Ovary (tissue), 9 donors: ENCODE data around the gene TLE4. TPM values are rescaled to one million over a fixed set of nuclear protein-coding genes. Genes with fewer than 3 reads are reported as not detected.

Experiments used
- DNase-seq, 5 donors: peaks; one replicate each; pipeline ENCODE4 v3.0.0-alpha.2; 2019 to 2020
- H3K27ac ChIP-seq, 2 donors: fragments of 200-600 bp; one replicate each; pipeline versions ENCODE4 v1.5.1 to v1.8.0; 2019 to 2022
- H3K27me3 ChIP-seq: fragments of 200-600 bp; one replicate; pipeline ENCODE4 v1.8.0; 2022
- H3K36me3 ChIP-seq: fragments of 200-600 bp; sonication (generic); one replicate; pipeline ENCODE4 v1.5.1; 2019
- H3K4me1 ChIP-seq: one replicate; pipeline ENCODE4 v1.8.1; 2013; ENCODE audit warnings: mild to moderate bottlenecking, moderate library complexity; ENCODE audit not compliant: insufficient read depth
- H3K4me3 ChIP-seq: fragments of 200-600 bp; sonication (generic); one replicate; pipeline ENCODE4 v1.5.1; 2017
- H3K9me3 ChIP-seq, 2 donors: fragments of 200-600 bp in 1 of 2; sonication (generic) in 1 of 2; one replicate each; pipeline versions ENCODE4 v1.5.1 to v1.8.1; 2013 to 2019; ENCODE audit warnings: mild to moderate bottlenecking in 1 of 2, moderate library complexity in 1 of 2
- EP300 ChIP-seq: sonication (generic); formaldehyde crosslinking; IDR thresholded peaks from one replicate; pipeline ENCODE4 v1.6.1; 2017; ENCODE audit warnings: antibody characterized with exemption
- POLR2A ChIP-seq: fragments of 450-650 bp; IDR thresholded peaks from one replicate; pipeline ENCODE4 v1.6.1; 2017; ENCODE audit warnings: antibody characterized with exemption, mild to moderate bottlenecking, moderate library complexity
- WGBS, 3 donors: extraction: QIAGEN DNeasy Blood & Tissue Kit in 1 of 3; methylation state at CpG; one replicate each; pipeline versions ENCODE4 v1.1.5 to v1.1.7; 2013 to 2017; 5-methylcytosine and 5-hydroxymethylcytosine counted together
- intact Hi-C, 4 donors: fragments of 100-400 bp; cut with DNase I; formaldehyde crosslinking; loops; one replicate each; pipeline versions ENCODE4 v1.11.0 to v1.15.1; 2022 to 2023
- polyA plus RNA-seq, 2 donors: library from polyadenylated mRNA; stranded (reverse); fragments of 200-250 nt in 1 of 2; fragments of 350-450 nt in 1 of 2; fragmentation: Illumina TruSeq in 1 of 2; extraction: RNeasy Lipid Tissue Mini Kit (QIAGEN cat#74804) in 1 of 2; gene quantifications; one replicate each; pipeline ENCODE4 v1.2.3, GENCODE V29; 2013 to 2014
- total RNA-seq, 7 donors: library from RNA; depleted of rRNA in 2 of 7; stranded (reverse); fragments of >200 nt in 2 of 7; fragmentation: NEBNext Ultra II Directional in 3 of 7; extraction: Animal tissue kit (Norgen Biotek cat#: 25700) in 3 of 7; gene quantifications; one replicate each; pipeline versions ENCODE4 v1.1.0 to v1.2.4, GENCODE V29; 2016 to 2023
- TF ChIP-seq, protein P1 (sequence below), 3 donors: fragments of 450-650 bp in 2 of 3; fragments of 200-600 bp in 1 of 3; IDR thresholded peaks; one replicate each; pipeline versions ENCODE4 v1.5.1 to v1.8.0; 2016 to 2022; ENCODE audit warnings: antibody characterized with exemption in 3 of 3, mild to moderate bottlenecking in 1 of 3
- donor health status: DM: no; HTN: no; CAD: no; lungs with moderate emphysema.
- donor health status: DM: no; HTN: no; CAD: no.
- donor health status: Bipolar disorder and iron deficiency.
- donor health status: DM: yes; HTN: yes; CAD: no.
- donor health status: DM: no; HTN: no; CAD: no.
- donor health status: DM: yes; HTN: yes; CAD: no.

The TLE4 gene
- total and polyA plus RNA-seq, 9 donors: 34.6 to 67.5 (median 54.6) TPM

- TF ChIP-seq POLR2A (no peak), EP300 (no peak)
- TF ChIP-seq, protein P1, sequence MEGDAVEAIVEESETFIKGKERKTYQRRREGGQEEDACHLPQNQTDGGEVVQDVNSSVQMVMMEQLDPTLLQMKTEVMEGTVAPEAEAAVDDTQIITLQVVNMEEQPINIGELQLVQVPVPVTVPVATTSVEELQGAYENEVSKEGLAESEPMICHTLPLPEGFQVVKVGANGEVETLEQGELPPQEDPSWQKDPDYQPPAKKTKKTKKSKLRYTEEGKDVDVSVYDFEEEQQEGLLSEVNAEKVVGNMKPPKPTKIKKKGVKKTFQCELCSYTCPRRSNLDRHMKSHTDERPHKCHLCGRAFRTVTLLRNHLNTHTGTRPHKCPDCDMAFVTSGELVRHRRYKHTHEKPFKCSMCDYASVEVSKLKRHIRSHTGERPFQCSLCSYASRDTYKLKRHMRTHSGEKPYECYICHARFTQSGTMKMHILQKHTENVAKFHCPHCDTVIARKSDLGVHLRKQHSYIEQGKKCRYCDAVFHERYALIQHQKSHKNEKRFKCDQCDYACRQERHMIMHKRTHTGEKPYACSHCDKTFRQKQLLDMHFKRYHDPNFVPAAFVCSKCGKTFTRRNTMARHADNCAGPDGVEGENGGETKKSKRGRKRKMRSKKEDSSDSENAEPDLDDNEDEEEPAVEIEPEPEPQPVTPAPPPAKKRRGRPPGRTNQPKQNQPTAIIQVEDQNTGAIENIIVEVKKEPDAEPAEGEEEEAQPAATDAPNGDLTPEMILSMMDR (IDR thresholded peaks at IDR 0.05): no peak
- WGBS, 3 donors: 57 to 74% (median 70%) methylated on average over 8 of the region's 8 CpGs
- H3K36me3 ChIP-seq: no peaks in the 10 kb centered on the region
- H3K4me3 ChIP-seq: no peak overlapping the region
- DNase-seq: no peak
- H3K27ac ChIP-seq: no peak overlapping the region
- no peaks in the 10 kb centered on the region for H3K27me3 ChIP-seq
- H3K4me1 ChIP-seq: peaks cover 19% of the 10 kb centered on the region
- intact Hi-C loops: no loop called here
- H3K9me3 ChIP-seq: no peaks in the 10 kb centered on the region
These were observed 93.6 kb downstream of the TLE4 start for GRCh38 chr9:79665369-79665768.

DNA sequence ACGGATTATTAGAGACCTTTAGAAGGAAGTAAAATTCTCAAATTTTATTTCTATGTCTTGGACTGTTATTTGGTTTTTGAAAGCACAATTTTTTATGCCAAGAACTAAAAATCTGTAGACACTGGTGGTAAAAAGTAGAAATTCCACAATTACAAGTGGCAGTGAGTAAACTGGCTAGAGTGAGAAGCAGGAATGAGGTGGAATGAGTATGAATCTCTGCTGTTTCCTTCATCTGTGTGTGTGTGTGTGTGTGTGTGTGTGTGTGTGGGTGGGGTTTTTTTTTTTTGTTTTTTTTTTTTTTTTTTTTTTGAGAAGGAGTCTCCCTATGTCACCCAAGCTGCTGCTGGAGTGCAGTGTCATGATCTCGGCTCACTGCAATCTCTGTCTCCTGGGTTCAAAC lies 94.2 kb downstream of the TLE4 start:
- DNase-seq: no peak
- H3K27ac ChIP-seq: no peak overlapping the region
- WGBS, 3 donors: 82 to 93% (median 92%) methylated on average over 2 of the region's 2 CpGs
- H3K4me1 ChIP-seq: peaks cover 19% of the 10 kb centered on the region
- H3K4me3 ChIP-seq: no peak overlapping the region
- no peaks in the 10 kb centered on the region for H3K36me3 ChIP-seq
- H3K9me3 ChIP-seq: no peaks in the 10 kb centered on the region
- intact Hi-C loops: no loop called here
- H3K27me3 ChIP-seq: no peaks in the 10 kb centered on the region
- TF ChIP-seq, protein P1 (IDR thresholded peaks at IDR 0.05): no peak
- TF ChIP-seq POLR2A (no peak), EP300 (no peak)

DNA sequence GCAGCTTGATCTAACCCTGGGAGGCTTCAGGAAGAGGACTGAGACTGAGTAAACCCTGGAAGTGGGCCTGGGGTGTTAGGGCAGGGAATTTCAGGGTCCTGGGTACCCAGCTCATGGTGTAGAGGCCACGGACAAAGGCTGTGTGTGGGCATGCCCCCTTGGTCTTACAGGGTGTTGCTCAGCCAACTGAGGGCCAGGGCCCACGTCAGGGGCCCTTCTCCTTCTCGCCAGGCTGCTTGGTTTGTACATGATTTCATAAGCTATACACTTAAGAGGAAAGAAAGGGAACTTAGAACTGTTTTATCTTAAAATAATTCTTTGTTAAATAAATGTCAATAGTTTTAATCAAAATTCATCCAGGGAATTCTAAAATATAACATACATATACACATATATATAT lies 95.4 kb downstream of the TLE4 start:
- Histone ChIP-seq H3K36me3 (no peaks in the 10 kb centered on the region), H3K9me3 (no peaks in the 10 kb centered on the region), H3K27me3 (no peaks in the 10 kb centered on the region), H3K4me3 (no peak overlapping the region), H3K27ac (no peak overlapping the region), H3K4me1 (peaks cover 16% of the 10 kb centered on the region)
- intact Hi-C loops: no loop called here
- WGBS, 3 donors: 83 to 96% (median 88%) methylated on average over 3 of the region's 3 CpGs
- no peak for TF ChIP-seq POLR2A
- no peak for DNase-seq

DNA sequence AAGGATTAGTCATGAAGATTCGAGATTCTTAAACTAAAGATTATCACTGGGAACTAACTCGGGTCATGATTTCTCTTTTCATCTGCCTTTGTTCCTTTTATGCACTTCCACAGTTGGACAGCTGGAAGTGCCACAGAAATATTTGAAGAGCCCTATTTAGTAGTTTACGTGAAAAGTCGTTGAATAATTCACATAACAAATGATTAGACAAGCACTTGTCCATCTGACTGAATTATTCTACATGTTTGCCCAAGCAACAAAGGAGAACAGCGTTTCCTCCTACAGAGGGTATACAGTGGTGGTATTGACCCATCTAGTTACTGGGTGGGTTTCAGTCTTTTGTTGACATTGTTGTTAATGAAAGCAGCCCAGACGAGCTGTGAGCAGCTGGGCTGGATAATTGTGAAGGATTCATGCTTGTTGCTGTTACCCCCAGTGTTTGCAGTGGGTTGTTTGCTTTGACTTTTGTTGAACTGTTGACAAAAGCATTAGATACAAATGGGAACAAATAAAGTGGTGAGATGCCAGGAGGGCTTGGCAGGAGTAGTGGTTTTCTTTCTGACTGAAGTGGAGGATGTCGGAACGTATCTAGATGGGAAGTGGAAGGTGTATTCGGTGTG lies 96.2 kb downstream of the TLE4 start:
- H3K4me3 ChIP-seq: no peak overlapping the region
- WGBS, 3 donors: 13 to 34% (median 18%) methylated on average over 9 of the region's 9 CpGs
- no peaks in the 10 kb centered on the region for H3K27me3 ChIP-seq
- TF ChIP-seq EP300: no peak
- TF ChIP-seq, protein P1 (IDR thresholded peaks at IDR 0.05): no peak
- TF ChIP-seq POLR2A: no peak
- DNase-seq: no peak
- H3K27ac ChIP-seq: no peak overlapping the region
- no peaks in the 10 kb centered on the region for H3K36me3 ChIP-seq
- intact Hi-C loops: no loop called here
- H3K9me3 ChIP-seq: no peaks in the 10 kb centered on the region
- peaks cover 15% of the 10 kb centered on the region for H3K4me1 ChIP-seq

DNA sequence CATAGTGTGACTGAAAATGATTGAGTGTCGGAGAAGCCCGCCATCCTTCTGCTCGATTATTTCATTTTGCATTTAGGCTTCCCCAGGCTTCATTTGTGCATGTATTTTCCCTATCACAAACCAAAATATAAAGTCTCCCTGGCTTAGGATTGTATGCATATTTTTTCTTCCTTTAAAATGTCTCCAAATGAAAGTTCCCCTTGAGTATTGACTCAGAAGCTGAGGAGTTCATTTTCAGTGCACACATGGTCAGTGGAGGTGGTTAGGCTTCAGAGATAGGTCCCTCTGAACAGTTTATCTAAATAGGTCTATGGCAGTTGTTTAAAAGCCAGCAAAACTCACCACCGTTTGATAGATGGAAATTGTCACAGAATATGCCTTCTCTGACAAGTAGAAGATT lies 97.2 kb downstream of the TLE4 start:
- Histone ChIP-seq H3K4me3 (no peak overlapping the region), H3K9me3 (no peaks in the 10 kb centered on the region), H3K4me1 (peaks cover 15% of the 10 kb centered on the region), H3K36me3 (no peaks in the 10 kb centered on the region), H3K27me3 (no peaks in the 10 kb centered on the region), H3K27ac (peak overlapping the region in 1 of 2 donors; percentile 6)
- DNase-seq: no peak
- WGBS, 3 donors: 20 to 44% (median 22%) methylated on average over 4 of the region's 4 CpGs
- intact Hi-C loops: no loop called here
- TF ChIP-seq, protein P1 (IDR thresholded peaks at IDR 0.05): no peak
- TF ChIP-seq POLR2A (no peak), EP300 (no peak)
